ENCODE measurements around the gene S100A8.
"Not testable (repeated sequence)": the region's sequence is repeated elsewhere in the genome, so short reads cannot be mapped to it uniquely, and the experiment has no call there.

S100A8 gene

DNA sequence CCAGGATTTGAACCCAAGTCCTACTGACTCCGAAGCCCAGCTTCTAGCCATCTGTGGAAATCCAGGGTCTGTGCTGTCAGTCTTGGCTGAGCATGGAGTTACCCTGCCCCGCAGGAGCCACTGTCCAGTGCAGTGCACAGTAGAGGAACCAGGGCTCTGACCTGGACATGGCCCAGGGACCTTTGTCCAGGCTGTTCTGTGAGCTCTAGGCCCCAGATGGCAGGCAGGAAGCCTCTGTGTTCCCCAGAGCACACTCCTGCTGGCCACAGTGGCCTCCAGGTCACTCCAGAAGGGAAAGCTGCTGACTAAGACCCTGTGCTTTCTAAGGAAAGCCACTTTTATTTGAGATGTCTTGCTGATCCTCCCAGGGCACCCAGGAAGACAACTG is 39.3 kb upstream of the S100A8 start:
- no peaks in the 10 kb centered on the region for H3K4me1 ChIP-seq (ENCODE audit: control insufficient read depth, insufficient read depth, low read length, unreplicated experiment)
- H3K36me3 ChIP-seq (ENCODE audit: insufficient read depth, low read length), result no peaks in the 10 kb centered on the region
- no peak overlapping the region for H3K27ac ChIP-seq (ENCODE audit: low read depth, low read length)
- H2AFZ ChIP-seq (ENCODE audit: low read length, unreplicated experiment), result no peak overlapping the region
- H3K4me3 ChIP-seq (ENCODE audit: low read depth, low read length), result no peak overlapping the region
- H3K79me2 ChIP-seq (ENCODE audit: control insufficient read depth, insufficient read depth, low read length, unreplicated experiment), result no peaks in the 10 kb centered on the region
- H3K27me3 ChIP-seq (ENCODE audit: insufficient read depth, low read length), result peaks cover 75% of the 10 kb centered on the region

DNA sequence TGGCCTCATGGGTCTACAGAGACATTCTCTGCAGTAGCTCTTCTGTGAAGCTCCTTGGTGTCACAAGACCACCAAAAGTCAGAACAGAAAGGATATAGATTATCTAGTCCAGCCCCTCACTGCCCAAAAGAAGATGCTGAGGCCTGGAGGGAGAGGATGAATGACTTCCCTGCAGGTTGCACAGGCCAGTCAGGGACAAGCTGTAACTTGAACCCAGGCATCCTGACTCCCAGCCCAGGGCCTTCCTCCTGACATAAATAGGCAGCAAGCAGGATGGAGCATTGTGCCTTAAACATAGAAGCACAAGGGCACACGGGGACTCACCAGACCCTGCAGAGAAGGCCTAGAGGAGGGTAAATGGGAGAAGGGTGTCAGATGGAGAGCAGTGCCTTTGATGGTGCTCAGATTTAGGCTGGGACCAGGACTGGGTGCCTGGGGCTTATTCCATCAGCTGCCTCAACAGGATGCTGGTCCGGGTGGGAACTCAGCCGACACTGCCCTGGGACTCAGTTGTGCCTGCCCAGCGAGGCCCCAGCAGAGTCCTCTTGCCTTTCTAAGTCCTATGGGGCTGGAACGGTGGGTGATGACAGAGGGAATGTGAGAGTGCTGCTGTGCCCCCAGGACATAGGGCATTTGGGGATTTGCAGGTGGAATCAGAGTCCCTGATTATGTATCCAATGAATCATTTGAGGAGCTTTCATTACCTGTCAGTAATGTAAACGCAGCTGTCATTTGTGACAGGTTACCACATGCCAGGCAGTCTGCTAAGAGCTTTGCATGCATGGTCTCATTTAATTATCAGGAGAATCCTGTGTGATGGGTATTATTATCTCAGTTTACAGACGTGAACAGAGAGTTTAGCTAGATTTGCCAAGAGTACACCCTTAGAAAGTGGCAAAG is 38.6 kb upstream of the S100A8 start:
- Histone ChIP-seq H2AFZ (ENCODE audit: low read length, unreplicated experiment) (no peak overlapping the region), H3K36me3 (ENCODE audit: insufficient read depth, low read length) (no peaks in the 10 kb centered on the region), H3K27ac (ENCODE audit: low read depth, low read length) (no peak overlapping the region), H3K27me3 (ENCODE audit: insufficient read depth, low read length) (peaks cover 70% of the 10 kb centered on the region), H3K79me2 (ENCODE audit: control insufficient read depth, insufficient read depth, low read length, unreplicated experiment) (no peaks in the 10 kb centered on the region), H3K4me3 (ENCODE audit: low read depth, low read length) (no peak overlapping the region), H3K4me1 (ENCODE audit: control insufficient read depth, insufficient read depth, low read length, unreplicated experiment) (no peaks in the 10 kb centered on the region)

DNA sequence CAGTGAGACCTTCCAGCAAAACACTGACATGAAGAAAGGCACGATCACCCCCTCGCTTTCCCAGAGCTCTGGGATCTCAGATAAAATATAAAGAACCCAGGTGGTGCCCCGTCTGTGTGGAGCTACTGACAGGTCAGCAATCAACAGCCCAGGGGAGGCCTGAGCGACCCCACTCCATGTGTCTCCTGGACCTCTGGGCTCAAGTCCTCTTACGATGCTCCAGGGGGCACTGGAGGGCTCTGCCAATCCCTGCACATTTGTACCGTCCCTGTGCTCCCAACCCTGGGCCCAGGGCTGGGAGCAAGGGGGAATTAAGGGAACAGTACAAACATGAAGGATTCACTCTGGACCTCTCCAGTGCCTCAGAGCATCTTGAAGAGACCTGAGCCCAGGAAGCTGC is 37.9 kb upstream of the S100A8 start:
- Histone ChIP-seq H3K36me3 (ENCODE audit: insufficient read depth, low read length) (no peaks in the 10 kb centered on the region), H3K27me3 (ENCODE audit: insufficient read depth, low read length) (peaks cover 69% of the 10 kb centered on the region), H3K79me2 (ENCODE audit: control insufficient read depth, insufficient read depth, low read length, unreplicated experiment) (no peaks in the 10 kb centered on the region), H3K27ac (ENCODE audit: low read depth, low read length) (no peak overlapping the region), H3K4me3 (ENCODE audit: low read depth, low read length) (no peak overlapping the region), H3K4me1 (ENCODE audit: control insufficient read depth, insufficient read depth, low read length, unreplicated experiment) (no peaks in the 10 kb centered on the region), H2AFZ (ENCODE audit: low read length, unreplicated experiment) (no peak overlapping the region)

DNA sequence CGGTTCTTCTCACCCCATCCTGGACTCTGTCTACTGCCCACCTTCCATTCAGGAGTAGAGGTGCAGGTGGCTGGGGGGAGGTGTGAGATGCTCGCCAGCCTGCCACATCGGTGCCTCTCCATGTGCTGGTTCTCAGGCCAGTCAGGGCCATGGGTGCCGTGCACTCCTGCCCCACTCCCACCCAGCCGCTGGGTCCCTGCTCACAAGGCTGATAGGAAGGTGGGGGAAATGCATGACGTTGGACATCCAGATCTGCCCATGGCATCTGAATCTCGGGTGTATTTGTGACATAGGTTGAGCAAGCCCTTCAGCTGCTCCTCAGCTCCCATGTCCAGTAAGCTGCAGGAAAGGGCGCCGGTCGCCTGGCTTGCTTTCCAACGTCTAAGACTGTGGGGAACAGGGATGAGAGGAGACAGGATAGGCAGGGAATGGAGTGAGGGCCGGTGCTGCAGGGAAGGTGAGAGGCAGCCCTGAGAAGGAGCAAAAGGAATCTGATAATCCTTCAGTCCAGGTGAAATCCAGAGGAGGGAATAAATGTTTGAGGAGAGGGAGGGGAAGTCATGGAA is 37.3 kb upstream of the S100A8 start:
- H3K79me2 ChIP-seq (ENCODE audit: control insufficient read depth, insufficient read depth, low read length, unreplicated experiment), result no peaks in the 10 kb centered on the region
- no peaks in the 10 kb centered on the region for H3K4me1 ChIP-seq (ENCODE audit: control insufficient read depth, insufficient read depth, low read length, unreplicated experiment)
- peaks cover 69% of the 10 kb centered on the region for H3K27me3 ChIP-seq (ENCODE audit: insufficient read depth, low read length)
- H3K36me3 ChIP-seq (ENCODE audit: insufficient read depth, low read length), result no peaks in the 10 kb centered on the region
- H3K4me3 ChIP-seq (ENCODE audit: low read depth, low read length), result no peak overlapping the region
- no peak overlapping the region for H2AFZ ChIP-seq (ENCODE audit: low read length, unreplicated experiment)
- H3K27ac ChIP-seq (ENCODE audit: low read depth, low read length), result no peak overlapping the region

DNA sequence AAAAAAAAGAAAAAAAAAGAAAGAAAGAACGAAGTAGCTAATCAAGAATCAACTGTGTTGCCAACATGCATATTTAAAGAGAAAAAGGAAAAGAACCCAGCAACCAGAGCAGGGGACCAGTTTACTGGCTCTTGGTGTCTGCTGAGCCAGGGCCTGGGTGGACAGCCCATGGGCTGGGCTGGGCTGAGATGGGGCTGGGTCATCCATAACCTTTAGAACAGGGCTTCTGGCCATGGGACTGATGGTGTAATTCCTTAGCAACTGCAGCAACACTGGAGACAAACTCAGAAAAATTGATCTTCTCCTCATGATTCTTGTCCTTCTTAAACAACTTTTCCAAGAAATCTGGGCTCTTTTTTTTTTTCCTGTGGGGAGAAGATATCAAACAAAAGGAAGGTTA is 35.9 kb upstream of the S100A8 start:
- no peaks in the 10 kb centered on the region for H3K36me3 ChIP-seq (ENCODE audit: insufficient read depth, low read length)
- no peaks in the 10 kb centered on the region for H3K4me1 ChIP-seq (ENCODE audit: control insufficient read depth, insufficient read depth, low read length, unreplicated experiment)
- H3K79me2 ChIP-seq (ENCODE audit: control insufficient read depth, insufficient read depth, low read length, unreplicated experiment), result no peaks in the 10 kb centered on the region
- H2AFZ ChIP-seq (ENCODE audit: low read length, unreplicated experiment), result no peak overlapping the region
- no peak overlapping the region for H3K27ac ChIP-seq (ENCODE audit: low read depth, low read length)
- H3K4me3 ChIP-seq (ENCODE audit: low read depth, low read length), result no peak overlapping the region
- peaks cover 63% of the 10 kb centered on the region for H3K27me3 ChIP-seq (ENCODE audit: insufficient read depth, low read length)

- H3K27me3 ChIP-seq (ENCODE audit: insufficient read depth, low read length), result peaks cover 50% of the 10 kb centered on the region
- H2AFZ ChIP-seq (ENCODE audit: low read length, unreplicated experiment), result no peak overlapping the region
- H3K36me3 ChIP-seq (ENCODE audit: insufficient read depth, low read length), result no peaks in the 10 kb centered on the region
- no peaks in the 10 kb centered on the region for H3K4me1 ChIP-seq (ENCODE audit: control insufficient read depth, insufficient read depth, low read length, unreplicated experiment)
- no peak overlapping the region for H3K27ac ChIP-seq (ENCODE audit: low read depth, low read length)
- no peaks in the 10 kb centered on the region for H3K79me2 ChIP-seq (ENCODE audit: control insufficient read depth, insufficient read depth, low read length, unreplicated experiment)
- H3K4me3 ChIP-seq (ENCODE audit: low read depth, low read length), result no peak overlapping the region
Observed at GRCh38 chr1:153422450-153423068, 31.7 kb upstream of the S100A8 start.

DNA sequence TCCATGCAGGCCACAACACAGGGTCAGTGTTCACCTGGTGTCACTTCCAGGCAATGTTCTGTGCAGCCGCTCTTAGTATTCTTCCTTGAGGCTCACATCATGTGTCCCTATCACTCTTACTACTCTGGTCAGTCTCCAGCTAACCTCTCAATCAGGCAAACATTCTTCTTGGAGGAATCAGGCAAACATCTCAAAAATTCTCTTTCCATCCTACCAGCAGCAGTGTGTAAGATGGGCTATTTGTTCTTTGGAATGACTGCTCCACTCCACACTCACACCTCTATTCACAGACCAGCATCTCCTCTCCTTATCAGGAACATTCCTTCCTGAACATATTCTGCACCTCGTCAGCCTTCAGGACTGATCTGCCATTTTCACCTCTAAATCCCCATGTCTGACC is 29.4 kb upstream of the S100A8 start:
- no peak overlapping the region for H2AFZ ChIP-seq (ENCODE audit: low read length, unreplicated experiment)

GRCh38 chr1:153419436-153419793 is 28.5 kb upstream of the S100A8 start:
- not testable (repeated sequence) for H3K36me3 ChIP-seq (ENCODE audit: insufficient read depth, low read length); H3K4me1 ChIP-seq (ENCODE audit: control insufficient read depth, insufficient read depth, low read length, unreplicated experiment); H3K4me3 ChIP-seq (ENCODE audit: low read depth, low read length); H3K79me2 ChIP-seq (ENCODE audit: control insufficient read depth, insufficient read depth, low read length, unreplicated experiment); H2AFZ ChIP-seq (ENCODE audit: low read length, unreplicated experiment); H3K27ac ChIP-seq (ENCODE audit: low read depth, low read length)
- H3K27me3 ChIP-seq (ENCODE audit: insufficient read depth, low read length), result peaks cover 38% of the 10 kb centered on the region

More for the DNA sequence above, 29.4 kb upstream of the S100A8 start:
- Histone ChIP-seq H3K4me1 (ENCODE audit: control insufficient read depth, insufficient read depth, low read length, unreplicated experiment) (no peaks in the 10 kb centered on the region), H3K27me3 (ENCODE audit: insufficient read depth, low read length) (peaks cover 41% of the 10 kb centered on the region), H3K4me3 (ENCODE audit: low read depth, low read length) (no peak overlapping the region), H3K27ac (ENCODE audit: low read depth, low read length) (no peak overlapping the region), H3K36me3 (ENCODE audit: insufficient read depth, low read length) (no peaks in the 10 kb centered on the region), H3K79me2 (ENCODE audit: control insufficient read depth, insufficient read depth, low read length, unreplicated experiment) (no peaks in the 10 kb centered on the region)

- H3K4me3 ChIP-seq (ENCODE audit: low read depth, low read length); H3K4me1 ChIP-seq (ENCODE audit: control insufficient read depth, insufficient read depth, low read length, unreplicated experiment); H2AFZ ChIP-seq (ENCODE audit: low read length, unreplicated experiment); H3K36me3 ChIP-seq (ENCODE audit: insufficient read depth, low read length); H3K27ac ChIP-seq (ENCODE audit: low read depth, low read length); H3K79me2 ChIP-seq (ENCODE audit: control insufficient read depth, insufficient read depth, low read length, unreplicated experiment): not testable (repeated sequence)
- H3K27me3 ChIP-seq (ENCODE audit: insufficient read depth, low read length), result peaks cover 34% of the 10 kb centered on the region
Observed at GRCh38 chr1:153418758-153419435, 28.0 kb upstream of the S100A8 start.

- H2AFZ ChIP-seq (ENCODE audit: low read length, unreplicated experiment), result no peak overlapping the region
- H3K36me3 ChIP-seq (ENCODE audit: insufficient read depth, low read length), result no peaks in the 10 kb centered on the region
- peaks cover 24% of the 10 kb centered on the region for H3K27me3 ChIP-seq (ENCODE audit: insufficient read depth, low read length)
- H3K79me2 ChIP-seq (ENCODE audit: control insufficient read depth, insufficient read depth, low read length, unreplicated experiment), result no peaks in the 10 kb centered on the region
- H3K4me3 ChIP-seq (ENCODE audit: low read depth, low read length), result no peak overlapping the region
- no peak overlapping the region for H3K27ac ChIP-seq (ENCODE audit: low read depth, low read length)
- H3K4me1 ChIP-seq (ENCODE audit: control insufficient read depth, insufficient read depth, low read length, unreplicated experiment), result no peaks in the 10 kb centered on the region
Observed at GRCh38 chr1:153417136-153417888, 26.4 kb upstream of the S100A8 start.

Data from ACC112 (cell line).